ENCODE data around the gene MYT1. TPM values are rescaled to one million over a fixed set of nuclear protein-coding genes. Genes with fewer than 3 reads are reported as not detected.

Gene MYT1
- total RNA-seq, 4 donors from 2014 or later: 0.16 to 0.55 TPM; not detected in 2

DNA sequence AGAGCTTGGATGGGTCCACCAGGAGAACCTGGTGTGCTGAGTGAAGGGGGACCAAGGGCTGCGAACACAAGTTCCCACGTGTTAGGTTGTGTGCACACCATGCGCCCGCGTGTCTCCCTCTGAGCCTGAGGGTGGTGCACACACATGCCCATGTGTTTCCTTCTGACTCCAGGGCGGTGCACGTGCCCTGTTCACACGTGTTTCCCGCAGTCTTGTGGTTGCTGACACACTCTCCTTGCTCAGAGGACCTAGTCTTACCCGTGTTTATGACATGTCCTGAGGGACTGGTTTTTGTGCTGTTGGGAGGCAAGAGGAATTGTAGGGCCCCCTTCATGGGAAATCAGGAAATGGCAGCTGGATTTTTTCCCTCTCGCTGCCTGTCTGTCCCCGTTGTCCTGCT is 55.0 kb downstream of the MYT1 start:
- Histone ChIP-seq H3K27ac (no peak overlapping the region), H3K9me3 (no peaks in the 10 kb centered on the region), H3K36me3 (no peaks in the 10 kb centered on the region), H3K4me3 (no peak overlapping the region), H3K27me3 (no peaks in the 10 kb centered on the region), H3K4me1 (peaks cover 0 to 4% (median 0%) of the 10 kb centered on the region in 4 donors)
- WGBS, 2 donors (ENCODE audit: low coverage in 1 of 2): 80 to 84% methylated on average over 1 to 12 of the region's 12 CpGs
- intact Hi-C loops (cut with DNase I; ENCODE audit: low total_unique reads): no loop called here
- TF ChIP-seq EP300 (IDR thresholded peaks at IDR 0.05; ENCODE audit: low read depth) (no peak), POLR2AphosphoS5 (IDR thresholded peaks at IDR 0.05) (no peak), POLR2A (IDR thresholded peaks at IDR 0.05) (no peak)
- TF ChIP-seq, protein P1, sequence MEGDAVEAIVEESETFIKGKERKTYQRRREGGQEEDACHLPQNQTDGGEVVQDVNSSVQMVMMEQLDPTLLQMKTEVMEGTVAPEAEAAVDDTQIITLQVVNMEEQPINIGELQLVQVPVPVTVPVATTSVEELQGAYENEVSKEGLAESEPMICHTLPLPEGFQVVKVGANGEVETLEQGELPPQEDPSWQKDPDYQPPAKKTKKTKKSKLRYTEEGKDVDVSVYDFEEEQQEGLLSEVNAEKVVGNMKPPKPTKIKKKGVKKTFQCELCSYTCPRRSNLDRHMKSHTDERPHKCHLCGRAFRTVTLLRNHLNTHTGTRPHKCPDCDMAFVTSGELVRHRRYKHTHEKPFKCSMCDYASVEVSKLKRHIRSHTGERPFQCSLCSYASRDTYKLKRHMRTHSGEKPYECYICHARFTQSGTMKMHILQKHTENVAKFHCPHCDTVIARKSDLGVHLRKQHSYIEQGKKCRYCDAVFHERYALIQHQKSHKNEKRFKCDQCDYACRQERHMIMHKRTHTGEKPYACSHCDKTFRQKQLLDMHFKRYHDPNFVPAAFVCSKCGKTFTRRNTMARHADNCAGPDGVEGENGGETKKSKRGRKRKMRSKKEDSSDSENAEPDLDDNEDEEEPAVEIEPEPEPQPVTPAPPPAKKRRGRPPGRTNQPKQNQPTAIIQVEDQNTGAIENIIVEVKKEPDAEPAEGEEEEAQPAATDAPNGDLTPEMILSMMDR (IDR thresholded peaks at IDR 0.05): no peak
- in situ Hi-C loops (cut with MboI; ENCODE audit: low pct_ligation_motif_present in 1 of 4, low pct_unique_long_range_greater_than_20kb in 1 of 4, low sequenced_read_pairs in 3 of 4): no loop called here
- DNase-seq: no peak

DNA sequence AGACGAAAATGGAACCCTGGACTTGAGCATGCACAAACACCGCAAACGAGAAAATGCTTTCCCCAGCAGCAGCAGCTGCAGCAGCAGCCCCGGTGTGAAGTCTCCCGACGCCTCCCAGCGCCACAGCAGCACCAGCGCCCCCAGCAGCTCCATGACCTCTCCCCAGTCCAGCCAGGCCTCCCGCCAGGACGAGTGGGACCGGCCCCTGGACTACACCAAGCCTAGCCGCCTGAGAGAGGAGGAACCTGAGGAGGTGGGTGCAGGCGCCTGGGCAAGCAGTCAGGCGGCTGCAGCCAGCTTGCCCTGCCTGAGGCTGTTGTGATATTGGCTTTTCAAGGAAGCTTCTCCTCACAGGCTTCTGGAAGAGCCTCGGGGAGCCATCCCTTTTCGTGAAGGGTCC is 55.5 kb downstream of the MYT1 start:
- Histone ChIP-seq H3K27me3 (no peaks in the 10 kb centered on the region), H3K9me3 (no peaks in the 10 kb centered on the region), H3K27ac (no peak overlapping the region), H3K4me1 (peaks cover 0 to 4% (median 0%) of the 10 kb centered on the region in 4 donors), H3K36me3 (no peaks in the 10 kb centered on the region), H3K4me3 (no peak overlapping the region)
- DNase-seq: no peak
- in situ Hi-C loops (cut with MboI; ENCODE audit: low pct_ligation_motif_present in 1 of 4, low pct_unique_long_range_greater_than_20kb in 1 of 4, low sequenced_read_pairs in 3 of 4): no loop called here
- 79% methylated on average over 15 of the region's 16 CpGs; no CpG with 5 or more reads in 1 of the 2 donors for WGBS, 2 donors (ENCODE audit: low coverage in 1 of 2)
- intact Hi-C loops (cut with DNase I; ENCODE audit: low total_unique reads): no loop called here
- TF ChIP-seq EP300 (IDR thresholded peaks at IDR 0.05; ENCODE audit: low read depth) (no peak), POLR2AphosphoS5 (IDR thresholded peaks at IDR 0.05) (no peak), POLR2A (IDR thresholded peaks at IDR 0.05) (no peak)
- TF ChIP-seq, protein P1 (IDR thresholded peaks at IDR 0.05): no peak

DNA sequence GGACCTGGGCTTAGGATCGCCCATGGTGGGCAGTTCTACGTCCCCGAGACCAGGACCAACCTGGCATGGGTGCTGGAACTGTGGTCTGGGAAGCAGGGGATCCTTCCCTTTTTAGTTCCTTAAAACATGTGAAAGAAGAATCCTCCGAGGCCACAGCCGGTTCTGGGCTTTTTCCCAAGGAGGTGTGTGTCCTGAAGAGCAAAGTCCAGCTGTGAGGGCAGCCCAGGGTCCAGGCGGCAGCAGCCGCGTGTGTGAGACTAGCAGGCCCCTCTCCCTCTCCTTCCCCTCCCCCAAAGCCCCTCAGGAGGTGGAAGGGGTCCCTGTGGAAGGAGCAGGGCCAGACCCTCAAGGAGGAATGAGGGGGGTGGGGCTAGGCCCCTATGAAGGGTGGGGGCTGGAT is 56.2 kb downstream of the MYT1 start:
- H3K27ac ChIP-seq: no peak overlapping the region
- H3K27me3 ChIP-seq: no peaks in the 10 kb centered on the region
- H3K36me3 ChIP-seq: no peaks in the 10 kb centered on the region
- WGBS, 2 donors (ENCODE audit: low coverage in 1 of 2): 51 to 63% methylated on average over 4 to 8 of the region's 8 CpGs
- in situ Hi-C loops (cut with MboI; ENCODE audit: low pct_ligation_motif_present in 1 of 4, low pct_unique_long_range_greater_than_20kb in 1 of 4, low sequenced_read_pairs in 3 of 4): no loop called here
- DNase-seq: no peak
- no peaks in the 10 kb centered on the region for H3K9me3 ChIP-seq
- peaks cover 0 to 4% (median 0%) of the 10 kb centered on the region in 4 donors for H3K4me1 ChIP-seq
- intact Hi-C loops (cut with DNase I; ENCODE audit: low total_unique reads): no loop called here
- TF ChIP-seq POLR2AphosphoS5 (IDR thresholded peaks at IDR 0.05) (no peak), POLR2A (IDR thresholded peaks at IDR 0.05) (no peak), EP300 (IDR thresholded peaks at IDR 0.05; ENCODE audit: low read depth) (no peak)
- TF ChIP-seq, protein P1 (IDR thresholded peaks at IDR 0.05): no peak
- H3K4me3 ChIP-seq: no peak overlapping the region

DNA sequence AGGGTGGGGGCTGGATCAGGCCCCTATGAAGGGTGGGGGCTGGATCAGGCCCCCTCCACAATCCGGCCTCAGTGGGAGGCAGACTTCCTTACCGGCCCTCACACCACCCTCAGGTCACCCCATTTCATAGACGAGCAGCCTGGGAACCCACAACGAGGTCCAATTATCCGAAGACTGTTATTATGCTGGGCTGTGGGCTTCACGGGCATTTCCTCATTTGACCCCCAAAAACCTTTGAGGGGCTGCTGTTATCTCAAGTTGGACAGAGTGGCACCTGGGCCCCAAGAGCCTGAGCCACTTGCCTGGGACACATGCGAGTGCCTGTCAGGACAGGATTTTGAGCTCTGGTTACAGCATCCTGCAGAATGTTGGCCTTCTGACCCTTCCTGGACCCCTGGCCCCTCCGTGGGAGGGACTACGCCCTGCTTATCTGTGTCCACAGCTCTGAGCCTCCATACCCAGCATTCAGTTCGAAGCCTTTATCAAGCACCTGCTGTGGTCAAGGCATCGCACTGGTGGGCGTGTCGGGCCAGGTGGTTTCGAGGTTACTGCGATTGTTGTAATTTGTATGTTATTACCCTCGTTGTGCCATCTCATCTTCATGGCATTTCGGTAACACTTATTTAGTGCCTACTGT is 56.8 kb downstream of the MYT1 start:
- Histone ChIP-seq H3K4me3 (no peak overlapping the region), H3K4me1 (peaks cover 0 to 4% (median 0%) of the 10 kb centered on the region in 4 donors), H3K27me3 (no peaks in the 10 kb centered on the region), H3K9me3 (no peaks in the 10 kb centered on the region), H3K36me3 (no peaks in the 10 kb centered on the region), H3K27ac (no peak overlapping the region)
- intact Hi-C loops (cut with DNase I; ENCODE audit: low total_unique reads) (no loop called here), in situ Hi-C loops (cut with MboI; ENCODE audit: low pct_ligation_motif_present in 1 of 4, low pct_unique_long_range_greater_than_20kb in 1 of 4, low sequenced_read_pairs in 3 of 4) (no loop called here)
- DNase-seq: no peak
- 51% methylated on average over 17 of the region's 17 CpGs; no CpG with 5 or more reads in 1 of the 2 donors for WGBS, 2 donors (ENCODE audit: low coverage in 1 of 2)
- TF ChIP-seq POLR2A (IDR thresholded peaks at IDR 0.05) (no peak), POLR2AphosphoS5 (IDR thresholded peaks at IDR 0.05) (no peak), EP300 (IDR thresholded peaks at IDR 0.05; ENCODE audit: low read depth) (no peak)
- TF ChIP-seq, protein P1 (IDR thresholded peaks at IDR 0.05): no peak
